SH-SY5Y (cell line): ENCODE measurements around the gene TSPAN14.

Experiments
- GATA2 ChIP-seq: IDR thresholded peaks from 2 replicates; pipeline ENCODE4 v1.6.1; 2011; ENCODE audit warnings: mild to moderate bottlenecking, low read depth, low read length
- GATA3 ChIP-seq: IDR thresholded peaks from 2 replicates; pipeline ENCODE4 v1.6.1; 2011; ENCODE audit warnings: low read depth, mild to moderate bottlenecking, low read length, moderate library complexity

Gene TSPAN14

DNA sequence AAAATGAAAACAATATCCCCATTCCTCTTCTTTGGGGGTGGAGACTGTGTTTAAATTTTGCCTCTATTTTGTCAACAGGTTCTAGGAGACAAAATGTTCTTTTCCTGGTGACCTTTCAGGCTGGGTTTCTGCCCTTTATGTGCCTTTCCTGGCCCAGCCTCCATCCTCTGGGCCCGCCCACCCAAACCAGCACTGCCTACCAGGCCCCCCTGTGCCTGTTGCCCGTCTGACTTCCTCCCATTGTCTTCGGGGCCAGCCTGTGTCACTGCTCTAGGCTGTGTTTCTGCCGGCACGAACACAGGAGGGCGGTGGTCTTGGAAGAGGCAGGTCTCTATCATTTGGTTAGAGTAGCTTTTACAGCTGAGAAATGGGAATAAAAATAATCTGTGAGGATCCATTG, 13.9 kb downstream of the TSPAN14 start:
- TF ChIP-seq GATA2 (no peak), GATA3 (no peak)

DNA sequence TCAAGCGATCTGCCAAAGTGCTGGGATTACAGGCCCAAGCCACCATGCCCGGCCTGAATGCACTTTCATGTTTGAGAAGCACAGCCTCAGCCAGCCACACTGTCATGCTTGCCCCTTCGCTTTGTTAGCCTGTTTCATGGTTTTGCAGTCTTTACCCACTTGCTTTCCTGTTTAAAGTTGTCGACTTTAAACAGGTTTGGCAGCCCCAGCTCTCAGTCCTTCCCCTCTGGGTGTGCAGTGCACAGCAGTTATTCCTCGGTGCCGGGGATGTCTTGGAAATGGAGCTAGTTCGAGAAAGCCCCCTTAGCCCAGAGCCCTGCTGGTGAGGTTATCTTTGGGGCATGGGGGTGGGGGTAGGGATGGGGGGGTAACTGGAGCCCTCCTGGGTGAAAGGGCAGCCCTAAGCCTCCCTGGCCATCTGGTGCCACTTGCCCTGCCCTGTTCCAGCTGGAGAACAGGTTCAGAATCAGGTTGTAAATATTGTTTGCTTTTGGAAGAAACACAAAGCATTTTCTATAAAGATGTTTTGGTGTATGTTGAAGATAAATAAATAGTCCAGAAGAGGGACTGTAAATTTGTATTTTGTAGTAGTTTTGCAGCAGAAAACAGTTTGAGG, 14.8 kb downstream of the TSPAN14 start:
- TF ChIP-seq GATA3 (no peak), GATA2 (no peak)

DNA sequence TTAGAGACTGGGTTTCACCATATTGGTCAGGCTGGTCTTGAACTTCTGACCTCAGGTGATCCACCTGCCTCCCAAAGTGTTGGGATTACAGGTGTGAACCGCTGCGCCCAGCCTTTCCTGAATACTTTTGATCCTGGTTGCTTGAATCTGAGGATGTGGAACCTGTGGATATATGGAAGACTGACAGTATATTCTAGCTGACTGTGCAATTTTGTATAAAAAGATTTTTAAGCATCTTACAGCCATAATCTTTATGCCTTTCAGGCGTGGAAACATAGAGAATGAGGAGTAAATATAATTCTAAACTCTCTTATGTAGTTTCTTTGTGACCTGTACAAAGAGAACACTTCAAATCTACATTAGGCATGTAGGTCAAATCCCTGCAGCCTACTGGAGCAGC, 16.2 kb downstream of the TSPAN14 start:
- TF ChIP-seq GATA3 (no peak), GATA2 (no peak)

DNA sequence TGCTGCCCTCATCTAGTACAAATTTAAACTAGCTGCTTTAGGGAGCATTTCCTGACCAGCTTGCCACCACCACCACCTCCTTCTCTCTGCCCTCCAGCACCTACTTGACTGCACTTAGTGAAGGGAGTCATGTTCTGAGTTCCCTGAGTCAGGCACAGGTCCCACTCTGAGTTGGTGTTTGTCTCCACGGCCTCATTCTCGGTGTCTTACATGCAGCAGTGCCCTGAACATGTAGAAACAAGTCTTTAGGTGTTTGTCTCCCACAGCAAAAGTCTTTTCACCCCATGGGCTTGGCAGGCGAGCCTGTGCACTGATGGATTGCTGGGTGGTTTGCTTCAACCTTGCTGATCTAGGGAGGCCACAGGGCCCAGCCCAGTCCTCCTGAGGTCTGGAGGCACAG, 16.9 kb downstream of the TSPAN14 start:
- no peak for TF ChIP-seq GATA2
- TF ChIP-seq GATA3: no peak

DNA sequence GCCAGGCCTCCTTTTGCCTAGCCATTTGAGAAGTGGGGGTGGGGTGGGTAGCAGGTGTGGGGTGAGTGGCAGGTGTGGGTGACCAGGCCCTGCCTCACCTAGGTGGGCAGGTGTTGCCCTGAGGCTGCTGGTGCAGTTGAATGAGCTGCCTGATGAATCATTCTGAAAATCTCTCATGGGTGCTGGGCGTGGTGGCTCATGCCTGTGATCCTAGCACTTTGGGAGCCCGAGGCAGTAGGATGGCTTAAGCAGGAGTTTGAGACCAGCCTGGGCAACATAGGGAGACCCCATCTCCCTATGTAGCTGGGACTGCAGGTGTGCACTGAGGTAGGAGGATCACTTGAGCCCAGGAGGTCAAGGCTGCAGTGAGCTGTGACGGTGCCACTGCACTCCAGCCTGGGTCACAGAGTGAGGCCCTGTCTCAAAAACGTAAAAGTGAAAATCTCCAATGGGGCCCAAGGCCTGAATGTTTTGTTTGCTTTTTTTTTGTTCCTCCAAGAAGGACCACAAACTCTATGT, 17.7 kb downstream of the TSPAN14 start:
- TF ChIP-seq GATA2: no peak
- no peak for TF ChIP-seq GATA3

DNA sequence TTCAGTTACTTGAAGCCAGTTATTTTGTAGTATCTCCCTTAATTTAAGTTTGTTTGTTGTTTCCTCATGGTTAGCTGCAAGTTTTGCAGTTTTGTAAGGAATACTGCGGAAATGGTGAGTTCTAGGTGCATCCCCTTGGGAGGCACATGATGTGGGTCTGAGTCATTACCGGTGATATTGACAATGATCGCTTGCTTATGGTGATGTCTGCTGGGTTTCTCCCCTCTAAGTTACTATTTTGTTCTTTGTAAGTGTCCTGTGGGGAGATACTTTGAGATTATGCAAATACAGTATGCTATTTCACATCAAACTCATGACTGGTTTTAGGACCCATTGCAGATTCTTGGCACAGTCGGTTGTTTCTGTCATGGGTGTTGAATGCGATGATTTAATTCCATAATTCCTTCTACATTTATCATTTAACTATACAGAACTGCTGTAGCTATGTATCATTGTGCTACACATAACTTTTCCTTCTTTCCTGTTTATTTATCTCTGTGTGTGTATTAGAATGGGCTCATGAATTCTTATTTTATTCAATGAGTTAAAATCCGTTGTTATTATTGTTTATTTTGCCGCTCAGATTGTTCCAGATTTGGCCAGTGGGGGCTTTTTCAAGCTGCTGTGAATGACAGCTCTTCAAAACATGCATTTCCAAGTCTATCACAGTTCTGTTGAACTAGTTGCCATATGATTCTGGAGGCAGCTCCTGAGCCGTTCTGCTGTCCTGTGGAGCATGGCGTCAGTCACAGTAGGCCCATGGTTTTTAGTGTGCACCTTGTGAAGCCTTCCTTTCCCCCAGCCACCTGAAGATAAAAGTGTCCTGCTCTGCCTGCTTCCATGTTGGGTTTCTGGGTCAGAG, 18.4 kb downstream of the TSPAN14 start:
- TF ChIP-seq GATA3 (no peak), GATA2 (no peak)

DNA sequence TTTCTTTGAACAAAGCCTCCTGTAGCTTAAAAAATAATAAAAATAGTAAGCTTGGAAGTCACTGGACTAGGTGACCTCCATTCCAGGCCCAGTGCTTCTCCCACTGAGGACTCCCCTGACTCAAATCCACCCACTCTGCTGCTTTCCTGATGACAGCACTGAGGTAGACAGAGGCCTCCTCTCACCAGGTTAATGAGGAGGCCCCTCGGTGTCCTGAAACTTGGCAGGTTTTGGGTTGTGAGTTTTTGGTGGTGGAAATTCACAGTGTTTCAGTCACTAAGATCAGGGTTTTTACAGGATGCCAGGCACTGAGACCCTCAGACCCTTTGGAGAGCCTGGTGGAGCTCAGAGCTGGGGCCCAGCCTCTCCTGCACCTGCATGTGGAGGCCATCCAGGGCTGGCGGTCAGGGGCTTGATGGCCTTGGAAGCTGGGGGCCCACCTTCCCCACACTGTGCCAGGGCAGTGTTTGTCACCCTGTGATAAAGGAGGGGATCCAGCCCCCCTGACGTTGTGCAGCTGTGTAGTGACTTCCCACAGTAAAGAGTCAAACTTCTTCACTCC, 19.1 kb downstream of the TSPAN14 start:
- TF ChIP-seq GATA2 (no peak), GATA3 (no peak)

DNA sequence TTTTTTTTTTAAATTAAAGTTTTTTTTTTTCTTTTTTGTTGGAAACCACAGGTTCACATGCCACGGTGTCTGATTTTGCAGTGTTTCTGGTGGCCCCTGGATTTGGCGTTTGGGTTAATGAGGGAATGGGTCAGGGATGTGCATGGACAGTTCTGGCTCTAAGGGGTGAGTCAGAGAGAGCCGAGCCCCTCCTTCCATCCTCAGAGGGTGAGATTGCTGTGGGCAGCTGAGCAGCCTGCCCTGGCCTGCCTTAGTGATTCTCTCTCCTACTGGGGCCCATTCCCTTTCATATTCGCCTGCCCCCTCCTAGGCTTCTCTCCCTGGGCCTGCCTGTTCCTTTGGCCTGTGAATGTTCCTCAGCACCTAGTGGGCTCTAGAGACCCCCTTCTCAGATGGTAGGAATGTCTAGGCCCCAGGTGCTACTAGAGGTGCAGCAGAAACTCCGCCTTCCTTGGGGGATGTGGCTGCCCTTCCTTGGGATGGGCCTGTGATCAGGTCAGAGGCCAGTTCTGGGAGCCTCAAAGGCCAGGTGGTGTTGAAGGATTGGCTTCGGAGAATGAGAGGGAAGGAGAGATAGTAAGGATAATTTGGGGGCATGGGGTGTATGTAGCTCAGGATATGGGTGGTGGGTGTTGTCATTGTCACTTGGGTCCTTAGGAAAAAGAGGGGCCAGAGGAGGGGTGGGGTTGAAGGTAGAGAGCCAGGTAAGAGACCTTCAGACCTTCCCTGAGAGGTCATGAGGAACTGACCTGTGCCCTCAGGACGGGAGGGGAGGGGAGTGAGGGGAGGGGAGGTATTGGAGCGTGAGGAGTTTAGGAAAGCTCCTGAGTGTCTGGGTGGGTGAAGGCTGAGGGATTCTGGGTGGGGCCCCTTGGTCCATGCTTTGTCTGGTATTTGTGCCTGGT, 19.8 kb downstream of the TSPAN14 start:
- TF ChIP-seq GATA2 (no peak), GATA3 (no peak)

DNA sequence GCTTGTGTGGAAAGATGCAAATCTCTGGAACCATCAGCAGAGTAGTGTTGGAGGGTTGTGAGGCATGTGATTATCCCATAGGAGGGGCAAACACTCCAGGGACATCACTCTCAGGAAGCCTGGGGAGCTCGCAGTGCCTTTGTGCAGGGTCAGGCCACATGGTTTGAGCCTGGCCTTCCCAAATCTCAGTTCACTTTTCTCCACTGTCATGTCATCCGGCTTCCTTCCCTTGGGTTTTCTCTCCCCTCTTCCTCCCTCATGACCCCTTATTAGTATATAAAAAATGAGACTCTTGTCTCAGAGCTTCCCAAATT, 20.4 kb downstream of the TSPAN14 start:
- no peak for TF ChIP-seq GATA2
- TF ChIP-seq GATA3: no peak

DNA sequence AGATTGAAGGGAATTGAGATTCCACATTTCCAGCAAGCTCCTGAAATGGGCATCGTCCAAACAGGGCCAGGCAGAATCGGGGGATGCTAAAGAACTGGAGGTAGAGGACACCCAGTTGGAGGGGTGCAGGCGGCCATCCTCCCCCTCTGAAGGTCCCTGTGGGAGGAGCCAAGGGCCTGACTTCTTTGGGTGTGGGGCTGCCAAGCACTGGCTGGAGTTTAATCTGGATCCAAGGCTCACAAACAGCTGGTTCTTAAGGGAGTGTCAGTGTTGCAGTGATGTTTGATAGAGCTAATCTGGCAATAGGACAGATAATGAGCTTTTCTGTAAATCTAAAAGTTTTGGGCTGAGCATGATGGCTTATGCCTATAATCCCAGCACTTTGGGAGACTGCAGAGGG, 20.8 kb downstream of the TSPAN14 start:
- TF ChIP-seq GATA2: no peak
- no peak for TF ChIP-seq GATA3

DNA sequence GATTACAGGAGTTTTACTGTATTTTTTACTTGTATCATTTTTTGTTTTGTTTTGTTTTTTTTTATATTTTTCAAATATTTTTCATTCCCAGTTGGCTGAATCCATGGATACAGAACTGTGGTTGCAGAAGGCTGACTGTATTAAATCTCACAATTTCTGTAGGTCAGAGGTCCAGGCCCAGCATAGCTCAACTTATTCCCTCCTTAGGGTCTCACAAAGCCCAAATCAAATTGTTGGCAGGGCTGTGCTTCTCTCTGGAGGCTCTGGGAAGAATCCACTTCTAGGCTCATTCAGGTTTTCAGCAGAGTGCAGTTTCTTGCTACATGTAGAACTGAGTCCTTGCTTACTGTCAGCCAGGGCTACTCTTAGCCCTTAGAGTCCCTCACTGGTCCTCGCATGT, 22.6 kb downstream of the TSPAN14 start:
- TF ChIP-seq GATA2 (no peak), GATA3 (no peak)

DNA sequence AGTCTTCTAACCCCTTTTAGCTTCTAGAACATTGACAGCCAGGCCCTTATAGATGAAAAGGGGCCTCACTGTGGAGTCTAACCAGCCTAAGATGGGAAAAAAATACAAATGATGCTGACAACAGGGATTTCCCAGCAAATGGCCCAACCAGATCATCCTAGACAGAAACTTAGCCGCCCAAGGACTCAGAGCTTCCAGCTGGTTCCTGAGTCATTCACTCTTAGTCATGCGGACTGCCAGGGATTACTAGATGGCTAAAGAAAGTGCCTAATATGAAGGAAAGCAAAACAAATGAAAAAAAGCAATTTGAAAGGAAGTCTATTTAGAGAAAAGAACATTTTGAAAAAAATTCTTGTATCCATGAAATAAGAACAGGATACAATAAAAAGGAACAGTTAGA, 23.7 kb downstream of the TSPAN14 start:
- no peak for TF ChIP-seq GATA2
- no peak for TF ChIP-seq GATA3

DNA sequence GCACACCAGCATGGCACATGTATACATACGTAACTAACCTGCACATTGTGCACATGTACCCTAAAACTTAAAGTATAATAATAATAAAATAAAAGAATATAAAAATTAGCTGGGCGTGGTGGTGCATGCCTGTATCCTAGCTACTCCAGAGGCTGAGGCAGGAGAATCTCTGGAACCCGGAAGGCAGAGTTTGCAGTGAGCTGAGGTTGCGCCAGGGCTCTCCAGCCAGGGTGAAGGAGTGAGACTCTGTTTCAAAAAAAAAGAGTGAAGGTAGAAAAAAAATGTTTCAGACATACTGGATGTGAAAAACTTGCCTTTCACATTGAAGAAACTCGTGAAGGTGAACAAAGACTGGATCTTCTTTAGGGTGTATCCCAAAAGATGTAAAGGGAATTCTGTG, 26.7 kb downstream of the TSPAN14 start:
- TF ChIP-seq GATA3: no peak
- TF ChIP-seq GATA2: no peak

DNA sequence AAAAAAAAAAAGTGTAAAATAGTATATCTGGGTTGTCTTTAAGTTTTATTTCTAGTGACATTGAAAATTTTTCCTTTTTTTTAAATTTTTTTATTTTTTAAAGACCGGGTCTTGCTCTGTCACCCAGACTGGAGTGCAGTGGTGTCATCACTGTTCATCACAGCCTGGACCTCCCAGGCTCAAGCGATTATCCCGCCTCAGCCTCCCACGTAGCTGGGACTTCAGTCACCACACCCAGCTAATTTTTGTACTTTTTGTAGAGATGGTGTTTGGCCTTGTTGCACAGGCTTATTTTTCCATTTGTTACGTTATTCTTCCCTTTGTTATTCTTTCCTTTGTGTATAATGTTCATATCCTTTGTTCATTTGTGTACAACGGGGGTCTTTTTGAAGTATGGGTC, 30.1 kb downstream of the TSPAN14 start:
- TF ChIP-seq GATA2 (no peak), GATA3 (no peak)

DNA sequence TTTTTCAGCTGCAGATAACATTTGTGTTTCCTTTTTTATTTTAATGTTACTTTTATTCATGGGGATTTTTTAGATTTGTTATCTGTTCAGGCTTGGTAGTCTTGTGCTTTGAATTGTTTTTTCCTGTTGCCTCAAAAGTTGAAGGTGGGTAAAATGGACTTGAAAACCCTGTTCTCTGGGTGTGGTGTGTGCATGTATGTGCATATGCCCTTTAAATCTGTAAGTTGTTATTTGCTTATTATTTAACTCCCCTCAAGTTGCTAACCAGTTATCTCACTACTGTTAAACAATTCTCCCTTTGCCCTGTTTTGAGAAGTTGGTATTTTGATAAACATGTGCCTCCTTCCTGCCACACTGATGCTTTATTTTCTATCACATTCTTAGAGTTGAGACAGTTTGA, 30.6 kb downstream of the TSPAN14 start:
- no peak for TF ChIP-seq GATA3
